ENCODE measurements around the gene ARF4. TPM values are rescaled to one million over a fixed set of nuclear protein-coding genes. Genes with fewer than 3 reads are reported as not detected.

ARF4 gene
- total RNA-seq, 1 experiment from 2014 or later, result 117 TPM

GRCh38 chr3:57569859-57570450 is 27.2 kb downstream of the ARF4 start:
- no peak overlapping the region for H3K4me3 Mint-ChIP-seq
- POLR2A ChIA-PET, result interaction anchor here (0.5 to 0.7 kb wide), 3 partner anchors 15 to 501 kb away, joined by 3 to 6 read pairs (median 3); no protein-coding TSS in a partner anchor
- no peak overlapping the region for H3K27ac Mint-ChIP-seq
- H3K27me3 Mint-ChIP-seq (ENCODE audit: low read depth), result no peaks in the 10 kb centered on the region
- H3K9me3 Mint-ChIP-seq, result no peaks in the 10 kb centered on the region
- DNase-seq (ENCODE audit: low spot score), result no peak
- CTCF ChIA-PET, result interaction anchor here (0.7 kb wide), 1 partner anchor 50 kb away, joined by 6 read pairs; no protein-coding TSS in a partner anchor
- TF ChIP-seq FOXJ3 (CRISPR knock-in tag; IDR thresholded peaks at IDR 0.05; ENCODE audit: borderline replicate concordance) (no peak), ZNF232 (CRISPR knock-in tag; IDR thresholded peaks at IDR 0.05) (no peak), ETV6 (CRISPR knock-in tag; IDR thresholded peaks at IDR 0.05) (no peak), ZNF532 (CRISPR knock-in tag; IDR thresholded peaks at IDR 0.05; ENCODE audit: borderline replicate concordance) (no peak), AFF4 (CRISPR knock-in tag; IDR thresholded peaks at IDR 0.05; ENCODE audit: borderline replicate concordance) (no peak), ERG (CRISPR knock-in tag; IDR thresholded peaks at IDR 0.05) (no peak), ZNF263 (CRISPR knock-in tag; IDR thresholded peaks at IDR 0.05; ENCODE audit: low read depth) (no peak), NR2C2 (CRISPR knock-in tag; IDR thresholded peaks at IDR 0.05) (no peak), RELA (CRISPR knock-in tag; IDR thresholded peaks at IDR 0.05; ENCODE audit: borderline replicate concordance) (no peak)
- ATAC-seq, result no peak
- 0 out of 2 replicates have a peak, but pooled peaks cover 2% of the 10 kb centered on the region for H3K4me1 Mint-ChIP-seq
- peaks cover 30% of the 10 kb centered on the region for H3K36me3 Mint-ChIP-seq

GRCh38 chr3:57559526-57559925 is 37.6 kb downstream of the ARF4 start:
- Mint-ChIP-seq H3K27ac (no peak overlapping the region), H3K27me3 (ENCODE audit: low read depth) (peaks cover 10% of the 10 kb centered on the region), H3K9me3 (no peaks in the 10 kb centered on the region), H3K36me3 (peaks cover 15% of the 10 kb centered on the region), H3K4me1 (peaks cover 18% of the 10 kb centered on the region), H3K4me3 (no peak overlapping the region)
- no peak for ATAC-seq
- ChIA-PET CTCF (no interaction called here), POLR2A (no interaction called here)
- no peak for DNase-seq (ENCODE audit: low spot score)
- TF ChIP-seq E2F5 (CRISPR knock-in tag; IDR thresholded peaks at IDR 0.05) (no peak), ATF1 (CRISPR knock-in tag; IDR thresholded peaks at IDR 0.05) (no peak), NFE2L1 (CRISPR knock-in tag; IDR thresholded peaks at IDR 0.05) (no peak), OVOL2 (CRISPR knock-in tag; IDR thresholded peaks at IDR 0.05; ENCODE audit: borderline replicate concordance) (no peak), FOXJ3 (CRISPR knock-in tag; IDR thresholded peaks at IDR 0.05; ENCODE audit: borderline replicate concordance) (no peak), TP53 (CRISPR knock-in tag; IDR thresholded peaks at IDR 0.05) (no peak), NR2C2 (CRISPR knock-in tag; IDR thresholded peaks at IDR 0.05) (no peak), RORB (CRISPR knock-in tag; IDR thresholded peaks at IDR 0.05) (no peak), ATF6 (CRISPR knock-in tag; IDR thresholded peaks at IDR 0.05) (no peak), CREB1 (CRISPR knock-in tag; IDR thresholded peaks at IDR 0.05) (no peak)

Data from WTC11 (cell line).